HepG2 (cell line): ENCODE data around the gene ZSCAN21. TPM values are rescaled to one million over a fixed set of nuclear protein-coding genes. Genes with fewer than 3 reads are reported as not detected.

Source experiments
- ARHGAP35 ChIP-seq: sonication (generic); formaldehyde crosslinking; IDR thresholded peaks from 2 replicates; pipeline ENCODE4 v1.9.0; 2022; ENCODE audit warnings: mild to moderate bottlenecking, inconsistent platforms, moderate library complexity, missing genetic modification reagents, borderline replicate concordance
- ATF6 ChIP-seq: sonication (generic); formaldehyde crosslinking; conservative IDR thresholded peaks from 2 replicates; pipeline ENCODE4 v1.4.0; 2020; ENCODE audit warnings: missing genetic modification reagents
- ATRX ChIP-seq: sonication (generic); formaldehyde crosslinking; IDR thresholded peaks from 2 replicates; pipeline ENCODE4 v1.4.0; 2020; ENCODE audit warnings: missing genetic modification reagents, borderline replicate concordance
- DMTF1 ChIP-seq: sonication (generic); formaldehyde crosslinking; IDR thresholded peaks from 2 replicates; pipeline ENCODE4 v1.4.0; 2020; ENCODE audit warnings: mild to moderate bottlenecking, missing genetic modification reagents
- EP300 ChIP-seq, 3 experiments: sonication (generic) in 1 of 3; formaldehyde crosslinking in 1 of 3; IDR thresholded peaks; 2 replicates each; pipeline versions ENCODE4 v1.5.1 to v1.6.1; 2011 to 2020; ENCODE audit warnings: low read depth in 2 of 3, low read length in 2 of 3, borderline replicate concordance in 1 of 3, improper control_type of control experiment in 1 of 3, mild to moderate bottlenecking in 1 of 3, missing genetic modification reagents in 1 of 3, moderate library complexity in 1 of 3
- HNRNPH1 ChIP-seq: fragments of 200-400 bp; formaldehyde crosslinking; optimal IDR thresholded peaks from 2 replicates; pipeline ENCODE3; 2017; ENCODE audit warnings: mild to moderate bottlenecking, low read depth, low read length
- KDM1A ChIP-seq: IDR thresholded peaks from 2 replicates; pipeline ENCODE4 v1.6.1; 2016; ENCODE audit warnings: missing compliant biosample characterization
- KDM5A ChIP-seq: fragments of 200-600 bp; sonication (generic); IDR thresholded peaks from 2 replicates; pipeline ENCODE4 v1.7.0; 2018; ENCODE audit warnings: antibody characterized with exemption, mild to moderate bottlenecking, low read length, borderline replicate concordance
- MED8 ChIP-seq: sonication (generic); formaldehyde crosslinking; IDR thresholded peaks from 2 replicates; pipeline ENCODE4 v1.8.1; 2023; ENCODE audit warnings: mild to moderate bottlenecking, missing genetic modification reagents; ENCODE audit not compliant: insufficient replicate concordance
- REPIN1 ChIP-seq: sonication (generic); formaldehyde crosslinking; IDR thresholded peaks from 2 replicates; pipeline ENCODE4 v1.8.0; 2022; ENCODE audit warnings: missing genetic modification reagents, low read depth, mild to moderate bottlenecking, borderline replicate concordance
- TEAD3 ChIP-seq: optimal IDR thresholded peaks from 2 replicates; pipeline ENCODE3; 2016; ENCODE audit warnings: borderline replicate concordance
- ZMAT3 ChIP-seq: sonication (generic); formaldehyde crosslinking; conservative IDR thresholded peaks from 2 replicates; pipeline ENCODE4 v1.7.0; 2021; ENCODE audit warnings: missing genetic modification reagents
- ZNF512B ChIP-seq: sonication (generic); formaldehyde crosslinking; IDR thresholded peaks from 2 replicates; pipeline ENCODE4 v1.5.1; 2020; ENCODE audit warnings: missing genetic modification reagents, mild to moderate bottlenecking, borderline replicate concordance
- ZNF569 ChIP-seq: sonication (generic); formaldehyde crosslinking; IDR thresholded peaks from 2 replicates; pipeline ENCODE4 v1.5.0; 2020; ENCODE audit warnings: mild to moderate bottlenecking, missing genetic modification reagents, moderate library complexity, borderline replicate concordance
- ZNF598 ChIP-seq: sonication (generic); formaldehyde crosslinking; IDR thresholded peaks from 2 replicates; pipeline ENCODE4 v1.5.1; 2020; ENCODE audit warnings: mild to moderate bottlenecking, missing genetic modification reagents, borderline replicate concordance
- polyA plus RNA-seq, 8 experiments: library from polyadenylated mRNA; depleted of rRNA in 3 of 8; stranded (reverse) in 7 of 8; unstranded in 1 of 8; fragments of >200 nt; fragmentation: Illumina TruSeq in 4 of 8; extraction: Trizol in 4 of 8; gene quantifications; 2 replicates each; pipeline versions ENCODE4 v1.2.1 to v1.2.3, GENCODE V29; 2011 to 2016; ENCODE audit warnings: low read depth in 4 of 8, missing spikeins in 1 of 8, mixed read lengths in 1 of 8; ENCODE audit not compliant: insufficient read depth in 1 of 8
- total RNA-seq, 5 experiments: library from RNA; depleted of rRNA; stranded (reverse); fragments of >200 nt; fragmentation: Illumina TruSeq; extraction: Trizol; gene quantifications; 2 replicates each; pipeline ENCODE4 v1.2.3, GENCODE V29; 2016; ENCODE audit warnings: low read depth in 1 of 5
- TF ChIP-seq, protein P1 (sequence below): sonication (generic); formaldehyde crosslinking; IDR thresholded peaks from 2 replicates; pipeline ENCODE4 v1.5.0; 2020; ENCODE audit warnings: missing genetic modification reagents, mild to moderate bottlenecking, borderline replicate concordance
- TF ChIP-seq, protein P2 (sequence below): sonication (generic); formaldehyde crosslinking; IDR thresholded peaks from 2 replicates; pipeline ENCODE4 v1.5.0; 2020; ENCODE audit warnings: missing genetic modification reagents
- TF ChIP-seq, protein P3 (sequence below): sonication (generic); formaldehyde crosslinking; IDR thresholded peaks from 2 replicates; pipeline ENCODE4 v1.4.0; 2020; ENCODE audit warnings: mild to moderate bottlenecking, missing genetic modification reagents, borderline replicate concordance

Gene ZSCAN21
- total and polyA plus RNA-seq, 2 of the 13 experiments (the other 11 are each of a cell fraction or from before 2014, with no cell fraction given), result 7.0 to 10.0 TPM

- TF ChIP-seq DMTF1 (CRISPR knock-in tag) (no peak), ATRX (CRISPR knock-in tag) (no peak), EP300 (IDR thresholded peaks at IDR 0.05; ENCODE audit: low read depth in 2 of 2, low read length in 2 of 2) (peak in 1 of 2 experiments; percentile 53; a peak in 1 of 4 replicates), EP300 (CRISPR knock-in tag; IDR thresholded peaks at IDR 0.05; ENCODE audit: borderline replicate concordance) (peak; percentile 29; the same call in 1 of the 2 replicates), ZNF569 (CRISPR knock-in tag) (no peak), ZNF598 (CRISPR knock-in tag) (peak; percentile 46; the same call in 1 of the 2 replicates), ZNF512B (CRISPR knock-in tag) (no peak), ARHGAP35 (CRISPR knock-in tag) (no peak), REPIN1 (CRISPR knock-in tag) (no peak), ZMAT3 (CRISPR knock-in tag) (no peak), ATF6 (CRISPR knock-in tag) (no peak), TEAD3 (CRISPR knock-in tag) (no peak), HNRNPH1 (no peak), MED8 (CRISPR knock-in tag) (no peak), KDM5A (no peak), KDM1A (no peak)
- TF ChIP-seq, protein P1, sequence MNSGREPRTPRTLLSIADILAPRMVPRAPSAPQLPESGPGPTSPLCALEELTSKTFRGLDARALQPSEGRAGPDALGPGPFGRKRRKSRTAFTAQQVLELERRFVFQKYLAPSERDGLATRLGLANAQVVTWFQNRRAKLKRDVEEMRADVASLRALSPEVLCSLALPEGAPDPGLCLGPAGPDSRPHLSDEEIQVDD, result no peak
- TF ChIP-seq, protein P2, sequence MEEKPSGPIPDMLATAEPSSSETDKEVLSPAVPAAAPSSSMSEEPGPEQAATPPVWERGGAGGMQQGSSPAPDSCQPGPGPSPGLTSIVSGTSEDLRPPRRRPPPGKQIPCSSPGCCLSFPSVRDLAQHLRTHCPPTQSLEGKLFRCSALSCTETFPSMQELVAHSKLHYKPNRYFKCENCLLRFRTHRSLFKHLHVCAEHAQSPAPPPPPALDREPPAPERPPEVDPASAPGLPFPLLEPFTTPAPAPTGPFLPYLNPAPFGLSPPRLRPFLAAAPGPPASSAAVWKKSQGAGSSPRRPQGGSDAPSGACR, result no peak
- TF ChIP-seq, protein P3, sequence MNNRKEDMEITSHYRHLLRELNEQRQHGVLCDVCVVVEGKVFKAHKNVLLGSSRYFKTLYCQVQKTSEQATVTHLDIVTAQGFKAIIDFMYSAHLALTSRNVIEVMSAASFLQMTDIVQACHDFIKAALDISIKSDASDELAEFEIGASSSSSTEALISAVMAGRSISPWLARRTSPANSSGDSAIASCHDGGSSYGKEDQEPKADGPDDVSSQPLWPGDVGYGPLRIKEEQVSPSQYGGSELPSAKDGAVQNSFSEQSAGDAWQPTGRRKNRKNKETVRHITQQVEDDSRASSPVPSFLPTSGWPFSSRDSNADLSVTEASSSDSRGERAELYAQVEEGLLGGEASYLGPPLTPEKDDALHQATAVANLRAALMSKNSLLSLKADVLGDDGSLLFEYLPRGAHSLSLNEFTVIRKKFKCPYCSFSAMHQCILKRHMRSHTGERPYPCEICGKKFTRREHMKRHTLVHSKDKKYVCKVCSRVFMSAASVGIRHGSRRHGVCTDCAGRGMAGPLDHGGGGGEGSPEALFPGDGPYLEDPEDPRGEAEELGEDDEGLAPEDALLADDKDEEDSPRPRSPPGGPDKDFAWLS (CRISPR knock-in tag), result no peak
These were observed 29.5 kb downstream of the ZSCAN21 start (continued) for GRCh38 chr7:100079024-100079560.
